H1 (cell line): ENCODE measurements around the gene ACTN3. TPM values are rescaled to one million over a fixed set of nuclear protein-coding genes. Genes with fewer than 3 reads are reported as not detected.

Experiments used
- CHD7 ChIP-seq: fragments of 300-600 bp; sonication (generic); IDR thresholded peaks from 2 replicates; pipeline ENCODE4 v1.7.1; 2012; ENCODE audit warnings: low read length, moderate library complexity, mild to moderate bottlenecking, inconsistent platforms; ENCODE audit not compliant: insufficient replicate concordance
- FOSL1 ChIP-seq: IDR thresholded peaks from 2 replicates; pipeline ENCODE4 v1.6.1; 2011; ENCODE audit warnings: mild to moderate bottlenecking, low read depth, low read length, moderate library complexity; ENCODE audit not compliant: insufficient read depth
- KDM5A ChIP-seq: fragments of 200-600 bp; IDR thresholded peaks from 2 replicates; pipeline ENCODE4 v1.7.1; 2012; ENCODE audit warnings: mild to moderate bottlenecking, low read length, inconsistent platforms, mixed read lengths
- SIRT6 ChIP-seq: IDR thresholded peaks from one replicate; pipeline ENCODE4 v1.7.1; 2012; ENCODE audit warnings: low read length, inconsistent platforms
- SIX5 ChIP-seq: IDR thresholded peaks from 2 replicates; pipeline ENCODE4 v1.6.1; 2011; ENCODE audit warnings: mild to moderate bottlenecking, low read depth, low read length
- SP2 ChIP-seq: IDR thresholded peaks from 2 replicates; pipeline ENCODE4 v1.6.1; 2012; ENCODE audit warnings: mild to moderate bottlenecking, low read length, inconsistent platforms
- TAF1 ChIP-seq: IDR thresholded peaks from 2 replicates; pipeline ENCODE4 v1.6.1; 2011; ENCODE audit warnings: mild to moderate bottlenecking, low read depth, low read length
- TEAD4 ChIP-seq: IDR thresholded peaks from 2 replicates; pipeline ENCODE4 v1.6.1; 2012; ENCODE audit warnings: low read depth, low read length, inconsistent platforms, mixed read lengths
- polyA plus RNA-seq, 7 experiments: library from polyadenylated mRNA; depleted of rRNA in 3 of 7; stranded (reverse) in 5 of 7; unstranded in 2 of 7; fragments of >200 nt in 5 of 7; fragments of 200-250 nt in 2 of 7; gene quantifications; 1 replicate in 5 of 7; 2 replicates in 1 of 7; 4 replicates in 1 of 7; pipeline versions ENCODE4 v1.2.1 to v1.2.3, GENCODE V29; 2011 to 2013; ENCODE audit warnings: missing spikeins in 2 of 7, mixed read lengths in 2 of 7
- total RNA-seq: library from RNA; stranded (reverse); fragmentation: NEBNext Ultra II Directional; extraction: Animal tissue kit (Norgen Biotek cat#: 25700); gene quantifications from 2 replicates; pipeline ENCODE4 v1.2.1, GENCODE V29; 2021

ACTN3 gene
- total and polyA plus RNA-seq, 2 of the 8 experiments (the other 6 are each of a cell fraction or from before 2014, with no cell fraction given): 30.8 to 36.7 TPM

GRCh38 chr11:66592457-66593302 is 46.0 kb downstream of the ACTN3 start, which contains the start of the genes CCDC87 and CCS (continued):
- TF ChIP-seq CHD7 (no peak), FOSL1 (no peak), TEAD4 (0 out of 2 replicates have a peak, but pooled peaks have one; percentile 3), KDM5A (no peak), SIX5 (no peak), SP2 (no peak), SIRT6 (no peak), TAF1 (peak; percentile 79)
